ENCODE data around the gene EGR1. TPM values are rescaled to one million over a fixed set of nuclear protein-coding genes. Genes with fewer than 3 reads are reported as not detected.
"Not testable (repeated sequence)": the region's sequence is repeated elsewhere in the genome, so short reads cannot be mapped to it uniquely, and the experiment has no call there.

Gene EGR1
- total RNA-seq, 2 donors from 2014 or later = 94.3 to 105 TPM

DNA sequence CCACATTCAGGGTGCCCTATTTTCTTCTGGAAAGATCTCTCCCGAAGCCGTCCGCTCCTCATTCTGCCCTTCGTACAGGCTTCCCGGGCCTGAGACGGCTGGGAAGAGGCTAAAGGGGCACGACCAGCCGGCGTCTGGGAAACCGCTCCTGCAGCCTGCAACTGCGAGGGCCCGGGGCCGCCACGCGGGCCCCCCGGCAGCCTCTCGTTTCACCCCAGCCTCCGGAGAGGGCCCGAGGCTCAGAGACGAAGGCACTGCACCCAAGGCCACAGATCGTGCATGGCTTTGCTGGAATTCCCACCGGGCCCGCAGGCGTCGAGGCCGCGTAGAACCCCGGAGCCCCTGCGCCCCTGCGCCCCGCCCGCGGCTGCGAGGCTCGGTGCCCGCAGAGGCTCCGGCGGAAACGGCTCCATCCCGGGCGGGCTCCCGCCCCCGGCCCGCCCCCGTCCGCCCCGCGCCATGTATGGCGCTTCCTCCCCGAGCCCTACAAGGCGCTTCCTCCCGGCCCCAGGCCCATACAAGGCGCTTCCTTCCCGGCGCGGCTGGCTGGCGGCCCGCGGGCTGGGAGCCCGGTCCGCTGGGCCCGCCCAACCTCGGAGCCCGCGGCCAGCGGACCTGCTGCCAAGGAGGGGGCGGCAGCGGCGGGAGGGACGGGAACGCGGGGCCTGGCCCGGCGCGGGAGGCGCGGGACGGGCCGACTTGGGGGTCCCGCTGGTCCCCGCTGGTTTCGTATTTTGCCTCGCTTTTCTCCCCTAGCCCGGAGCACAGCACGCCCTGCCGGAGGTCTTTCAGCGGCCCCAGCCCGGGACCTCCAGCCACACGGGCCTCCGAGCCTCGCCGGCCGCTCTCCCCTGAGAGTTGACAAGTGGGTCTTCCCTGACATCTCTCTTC is 26.6 kb downstream of the EGR1 start:
- H3K9me3 Mint-ChIP-seq = no peaks in the 10 kb centered on the region
- peaks cover 22% of the 10 kb centered on the region for H3K27me3 Mint-ChIP-seq (ENCODE audit: low read depth)
- DNase-seq (peak; percentile 89 to 90), ATAC-seq (replicated peaks in 1 of 2) (peak; percentile 99)
- H3K36me3 Mint-ChIP-seq (ENCODE audit: insufficient read depth in 2 of 2) = no peaks in the 10 kb centered on the region
- peak overlapping the region; percentile 92 to 95 for H3K4me3 Mint-ChIP-seq
- H3K27ac Mint-ChIP-seq = no peak overlapping the region
- H3K4me1 Mint-ChIP-seq (ENCODE audit: low read depth) = peaks cover 16% of the 10 kb centered on the region

DNA sequence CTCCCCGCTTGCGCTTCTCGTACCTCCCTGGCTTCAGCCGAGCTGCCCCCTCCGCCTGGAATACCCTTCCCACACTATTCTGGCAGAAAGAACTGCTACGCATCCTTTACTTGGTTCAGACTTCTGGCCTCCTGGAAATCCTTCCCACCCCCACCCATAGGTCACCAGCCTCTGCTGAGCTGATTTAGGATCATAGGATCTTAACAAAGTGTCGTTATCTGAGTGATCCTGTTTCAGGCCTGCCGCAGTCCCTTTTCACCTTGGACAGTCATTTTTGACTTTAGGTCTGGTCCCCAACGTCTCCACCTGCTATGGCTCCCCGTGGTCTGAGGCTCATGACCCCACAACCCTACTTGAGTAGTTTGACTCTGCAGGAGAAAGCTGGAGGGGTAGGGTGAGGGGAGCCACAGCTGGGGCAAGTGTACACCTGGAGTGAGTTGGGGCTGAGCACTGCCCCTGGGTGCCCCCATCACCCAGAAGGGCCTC is 27.3 kb downstream of the EGR1 start:
- ATAC-seq (replicated peaks in 1 of 2) (no peak), DNase-seq (peak in 1 of 2 donors; percentile 7)
- H3K4me3 Mint-ChIP-seq = peak overlapping the region; percentile 92 to 95
- H3K27ac Mint-ChIP-seq = no peak overlapping the region
- H3K9me3 Mint-ChIP-seq = no peaks in the 10 kb centered on the region
- H3K27me3 Mint-ChIP-seq (ENCODE audit: low read depth) = peaks cover 22% of the 10 kb centered on the region
- peaks cover 16% of the 10 kb centered on the region for H3K4me1 Mint-ChIP-seq (ENCODE audit: low read depth)
- no peaks in the 10 kb centered on the region for H3K36me3 Mint-ChIP-seq (ENCODE audit: insufficient read depth in 2 of 2)

DNA sequence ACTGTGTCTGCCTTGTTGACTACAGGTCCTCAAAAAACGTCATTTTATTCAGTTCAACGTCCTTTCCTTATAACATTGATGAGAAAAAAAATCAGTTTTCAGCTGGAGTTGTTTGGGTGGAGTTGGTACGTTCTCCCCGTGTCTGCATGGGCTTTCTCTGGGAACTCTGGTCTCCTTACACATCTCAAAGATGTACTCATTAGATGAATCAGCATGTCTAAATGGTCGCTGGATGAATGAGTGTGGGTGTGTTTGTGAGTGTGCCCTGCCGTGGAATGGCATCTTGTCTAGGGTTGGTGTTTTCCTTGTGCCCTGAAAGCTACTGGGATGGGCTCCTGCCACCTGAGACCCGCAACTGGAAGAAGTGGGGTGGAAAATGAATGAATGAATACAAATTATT is 30.1 kb downstream of the EGR1 start:
- ATAC-seq (replicated peaks in 1 of 2) (no peak), DNase-seq (no peak)
- Mint-ChIP-seq H3K4me1 (ENCODE audit: low read depth) (peaks cover 16% of the 10 kb centered on the region), H3K4me3 (no peak overlapping the region), H3K36me3 (ENCODE audit: insufficient read depth in 2 of 2) (no peaks in the 10 kb centered on the region), H3K27ac (no peak overlapping the region), H3K27me3 (ENCODE audit: low read depth) (peaks cover 8% of the 10 kb centered on the region), H3K9me3 (no peaks in the 10 kb centered on the region)

DNA sequence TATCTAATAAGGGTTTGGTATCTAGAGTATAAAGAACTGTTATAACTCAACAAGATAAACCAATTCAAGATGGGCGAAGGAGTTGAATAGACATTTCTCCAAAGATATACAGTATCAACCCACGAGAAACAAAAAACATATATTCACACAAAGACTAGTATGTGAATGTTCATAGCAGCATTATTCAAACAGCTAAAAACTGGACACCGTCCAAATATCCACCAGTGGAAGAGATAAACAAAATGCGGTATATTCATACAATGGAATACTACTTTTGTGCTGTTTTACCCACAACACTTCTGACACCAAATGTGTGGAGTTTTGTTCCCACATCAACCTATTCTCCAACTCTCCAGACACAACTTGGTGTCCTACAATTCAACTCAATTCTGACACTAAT is 33.1 kb downstream of the EGR1 start:
- Mint-ChIP-seq H3K27me3 (ENCODE audit: low read depth) (no peaks in the 10 kb centered on the region), H3K27ac (no peak overlapping the region), H3K36me3 (ENCODE audit: insufficient read depth in 2 of 2) (no peaks in the 10 kb centered on the region), H3K4me1 (ENCODE audit: low read depth) (no peaks in the 10 kb centered on the region), H3K9me3 (no peaks in the 10 kb centered on the region), H3K4me3 (no peak overlapping the region)
- ATAC-seq (replicated peaks in 1 of 2) = no peak
- DNase-seq = no peak

DNA sequence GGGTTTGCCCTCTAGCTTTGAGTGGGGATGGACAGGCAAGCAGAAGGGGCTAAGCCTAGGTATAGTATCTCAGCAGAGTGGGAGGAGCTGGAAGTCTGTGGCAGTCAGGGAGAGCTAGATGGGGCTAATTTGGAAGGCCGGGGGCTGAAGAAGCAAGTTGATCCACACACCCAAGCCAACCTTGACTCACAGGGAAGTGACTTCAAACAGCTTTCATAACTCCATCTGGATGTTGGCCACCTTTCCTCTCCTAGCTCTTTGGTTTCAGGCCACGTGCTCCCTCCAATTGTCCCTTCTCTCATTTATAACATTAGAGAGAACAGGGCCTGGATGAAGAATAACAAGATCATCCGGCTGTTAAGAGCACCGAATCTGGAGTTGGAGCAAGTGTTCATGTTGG is 36.8 kb downstream of the EGR1 start:
- Mint-ChIP-seq H3K36me3 (ENCODE audit: insufficient read depth in 2 of 2) (no peaks in the 10 kb centered on the region), H3K27me3 (ENCODE audit: low read depth) (no peaks in the 10 kb centered on the region), H3K9me3 (no peaks in the 10 kb centered on the region), H3K4me3 (no peak overlapping the region), H3K27ac (no peak overlapping the region), H3K4me1 (ENCODE audit: low read depth) (no peaks in the 10 kb centered on the region)
- no peak for DNase-seq
- no peak for ATAC-seq (replicated peaks in 1 of 2)

DNA sequence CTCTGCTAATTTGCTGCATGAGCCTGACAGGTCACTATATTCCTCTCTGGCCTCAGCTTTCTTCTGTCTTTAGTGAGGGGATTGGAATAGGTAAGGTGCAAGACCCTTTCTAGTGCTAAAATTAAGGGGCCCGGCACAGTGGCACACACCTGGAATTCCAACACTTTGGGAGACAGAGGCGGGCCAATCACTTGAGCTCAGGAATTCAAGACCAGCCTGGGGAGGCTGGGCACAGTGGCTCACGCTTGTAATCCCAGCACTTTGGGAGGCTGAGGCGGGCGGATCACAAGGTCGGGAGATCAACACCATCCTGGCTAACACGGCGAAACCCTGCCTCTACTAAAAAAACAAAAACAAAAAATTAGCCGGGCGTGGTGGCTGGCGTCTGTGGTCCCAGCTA is 37.2 kb downstream of the EGR1 start:
- no peak overlapping the region for H3K4me3 Mint-ChIP-seq
- no peak overlapping the region for H3K27ac Mint-ChIP-seq
- no peak for ATAC-seq (replicated peaks in 1 of 2)
- no peaks in the 10 kb centered on the region for H3K27me3 Mint-ChIP-seq (ENCODE audit: low read depth)
- peaks cover 0 to 3% of the 10 kb centered on the region in 2 donors for H3K36me3 Mint-ChIP-seq (ENCODE audit: insufficient read depth in 2 of 2)
- DNase-seq = no peak
- no peaks in the 10 kb centered on the region for H3K4me1 Mint-ChIP-seq (ENCODE audit: low read depth)
- H3K9me3 Mint-ChIP-seq = no peaks in the 10 kb centered on the region

DNA sequence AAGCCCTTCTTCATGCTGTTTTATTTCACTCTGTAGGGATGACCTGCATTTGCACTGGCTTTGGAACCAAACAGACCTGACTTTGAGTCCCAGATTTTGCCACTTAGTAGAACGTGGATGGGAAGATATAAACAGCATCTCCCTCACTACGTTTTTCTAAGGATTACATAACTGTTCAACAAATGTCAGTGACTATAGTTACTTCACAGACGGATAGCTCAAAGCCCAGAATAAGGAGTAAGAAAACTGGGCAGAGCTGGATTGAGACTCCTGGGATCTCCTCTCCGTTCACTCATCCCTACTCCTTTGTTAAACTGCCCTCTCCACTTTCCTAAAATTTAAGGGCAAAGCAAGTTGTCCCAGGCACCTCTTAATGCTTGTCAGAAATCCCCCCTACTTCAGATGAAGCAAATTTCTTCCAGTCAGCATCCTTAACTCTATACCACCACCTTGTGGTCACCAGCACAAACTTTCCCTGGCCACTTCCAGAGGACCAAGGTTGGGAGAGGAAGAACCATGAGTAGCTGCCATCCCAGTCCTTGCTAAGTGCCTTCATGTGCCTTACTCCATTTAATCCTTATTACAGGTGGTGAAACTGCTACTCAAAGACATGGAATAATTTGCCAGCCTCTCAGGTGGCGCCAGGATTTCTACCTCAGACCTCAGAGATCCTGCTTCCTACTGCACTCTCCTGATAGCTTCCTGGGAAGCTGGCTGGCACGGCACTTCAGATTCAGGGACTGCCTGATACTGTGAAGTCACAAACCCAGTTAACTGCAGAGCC is 38.4 kb downstream of the EGR1 start:
- ATAC-seq (replicated peaks in 1 of 2) (peak; percentile 50 to 61), DNase-seq (peak; percentile 20 to 38)
- H3K27ac Mint-ChIP-seq = no peak overlapping the region
- peaks cover 3 to 5% of the 10 kb centered on the region in 2 donors for H3K36me3 Mint-ChIP-seq (ENCODE audit: insufficient read depth in 2 of 2)
- no peaks in the 10 kb centered on the region for H3K27me3 Mint-ChIP-seq (ENCODE audit: low read depth)
- no peak overlapping the region for H3K4me3 Mint-ChIP-seq
- no peaks in the 10 kb centered on the region for H3K4me1 Mint-ChIP-seq (ENCODE audit: low read depth)
- no peaks in the 10 kb centered on the region for H3K9me3 Mint-ChIP-seq

DNA sequence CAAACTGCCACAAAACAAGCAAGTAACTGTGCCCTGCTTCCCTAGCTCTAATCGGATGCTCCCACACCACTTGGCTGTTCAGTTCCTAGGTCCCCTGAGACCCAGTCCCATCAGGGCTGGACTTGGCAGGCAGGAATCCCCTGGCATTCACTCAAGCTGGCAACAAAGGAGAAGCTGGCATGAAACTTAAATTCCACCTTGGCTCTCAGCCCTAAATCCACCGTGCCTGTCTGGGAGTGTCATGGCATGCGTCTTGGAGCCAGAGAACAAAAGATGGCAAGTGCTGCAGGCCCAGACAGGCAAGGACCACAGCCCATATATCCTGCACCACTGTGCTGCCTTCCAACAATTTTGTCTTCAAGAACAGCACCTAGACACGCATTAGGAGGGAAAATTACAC is 39.5 kb downstream of the EGR1 start:
- H3K4me3 Mint-ChIP-seq = no peak overlapping the region
- no peak for DNase-seq

DNA sequence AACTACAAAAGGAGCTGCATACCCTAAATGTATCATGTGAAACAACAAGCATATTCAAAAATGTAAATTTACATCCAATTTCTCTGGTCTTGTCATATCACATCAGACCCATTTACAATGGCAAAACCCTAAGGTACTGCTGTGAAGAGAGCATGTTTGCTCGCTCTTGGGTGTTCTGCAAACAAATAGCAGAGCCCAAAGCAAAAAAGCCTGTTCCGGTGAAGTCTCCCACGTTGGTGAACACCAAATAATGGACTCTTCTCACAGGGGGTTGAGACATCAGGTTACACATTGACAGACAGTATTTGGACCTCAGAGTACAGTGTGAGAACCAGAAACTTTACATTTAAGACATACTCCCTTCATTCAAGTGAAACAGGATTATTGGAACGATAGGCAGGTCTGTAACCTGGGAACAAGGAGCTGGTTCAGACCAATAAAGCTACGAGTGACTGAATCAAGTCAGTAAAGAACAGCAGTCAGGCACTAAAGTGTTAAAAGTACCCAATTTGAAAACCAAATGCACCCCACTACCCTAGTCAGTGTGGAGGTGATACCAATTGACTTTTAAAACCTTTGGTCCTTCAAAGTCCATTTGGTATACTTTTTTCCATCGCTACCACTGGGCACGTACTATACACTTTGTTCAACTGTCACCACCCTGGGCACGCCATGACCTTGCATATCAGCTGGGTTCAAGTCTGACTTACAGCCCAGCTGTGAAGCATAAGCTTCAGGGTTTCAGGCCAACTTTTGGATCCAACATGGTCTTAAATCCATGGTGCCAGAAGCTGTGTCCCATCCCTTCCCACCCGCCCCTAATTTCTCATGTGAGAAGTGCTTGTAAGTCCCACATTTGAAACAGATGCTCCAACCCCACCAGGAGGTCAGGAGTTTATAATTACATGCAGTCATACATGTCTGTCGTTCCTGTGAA is 41.4 kb downstream of the EGR1 start:
- Mint-ChIP-seq H3K4me3 (no peak overlapping the region), H3K27me3 (ENCODE audit: low read depth) (no peaks in the 10 kb centered on the region), H3K27ac (no peak overlapping the region), H3K9me3 (no peaks in the 10 kb centered on the region), H3K4me1 (ENCODE audit: low read depth) (no peaks in the 10 kb centered on the region), H3K36me3 (ENCODE audit: insufficient read depth in 2 of 2) (peaks cover 9 to 25% of the 10 kb centered on the region in 2 donors)
- DNase-seq = no peak
- ATAC-seq (replicated peaks in 1 of 2) = no peak

More for the DNA sequence above, 39.5 kb downstream of the EGR1 start:
- no peak for ATAC-seq (replicated peaks in 1 of 2)
- no peaks in the 10 kb centered on the region for H3K4me1 Mint-ChIP-seq (ENCODE audit: low read depth)
- H3K9me3 Mint-ChIP-seq = no peaks in the 10 kb centered on the region
- peaks cover 6 to 12% of the 10 kb centered on the region in 2 donors for H3K36me3 Mint-ChIP-seq (ENCODE audit: insufficient read depth in 2 of 2)
- no peak overlapping the region for H3K27ac Mint-ChIP-seq
- H3K27me3 Mint-ChIP-seq (ENCODE audit: low read depth) = no peaks in the 10 kb centered on the region

DNA sequence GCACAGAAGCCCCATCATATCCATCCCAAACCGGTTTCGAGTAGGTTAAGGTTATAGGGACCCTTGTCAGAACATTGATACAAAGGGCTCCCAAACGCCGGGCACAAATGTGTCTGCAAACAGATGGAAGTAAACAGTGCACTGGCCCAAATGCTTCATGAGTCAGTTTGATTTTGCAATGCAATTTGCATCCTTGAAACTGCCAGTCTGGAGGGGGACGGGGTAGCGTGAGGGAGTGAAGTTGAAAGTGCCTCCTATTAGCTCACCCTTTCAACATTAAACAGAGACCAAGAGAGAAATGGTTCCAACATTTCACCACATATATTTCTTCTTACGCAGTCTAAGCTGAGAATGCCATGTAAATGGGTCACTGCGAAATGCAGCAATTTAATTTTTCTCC is 42.2 kb downstream of the EGR1 start:
- H3K27ac Mint-ChIP-seq; H3K4me1 Mint-ChIP-seq (ENCODE audit: low read depth): not testable (repeated sequence)

DNA sequence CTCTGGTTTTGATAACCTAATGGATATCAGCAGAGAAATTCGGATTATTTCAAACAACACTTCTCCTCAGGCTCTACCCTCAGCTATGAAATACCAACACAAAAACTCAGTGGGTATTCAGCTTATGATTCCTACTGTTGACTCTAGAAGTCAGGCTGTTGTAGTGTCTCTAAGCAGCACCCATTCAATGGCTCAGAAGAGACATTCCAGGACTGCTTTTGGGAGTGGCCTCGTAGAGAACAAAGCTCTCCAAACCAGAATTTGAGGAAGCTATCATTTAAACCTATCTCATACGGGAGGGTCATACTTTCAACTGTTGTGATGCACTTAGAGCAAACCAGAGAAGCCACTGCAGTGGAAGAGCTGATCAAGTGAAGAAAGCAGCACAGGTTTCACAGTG is 43.7 kb downstream of the EGR1 start:
- no peaks in the 10 kb centered on the region for H3K27me3 Mint-ChIP-seq (ENCODE audit: low read depth)
- no peak overlapping the region for H3K27ac Mint-ChIP-seq
- H3K4me3 Mint-ChIP-seq = no peak overlapping the region
- no peaks in the 10 kb centered on the region for H3K4me1 Mint-ChIP-seq (ENCODE audit: low read depth)
- H3K36me3 Mint-ChIP-seq (ENCODE audit: insufficient read depth in 2 of 2) = peaks cover 9 to 35% of the 10 kb centered on the region in 2 donors
- DNase-seq = no peak
- no peaks in the 10 kb centered on the region for H3K9me3 Mint-ChIP-seq
- ATAC-seq (replicated peaks in 1 of 2) = no peak

More for the DNA sequence above, 42.2 kb downstream of the EGR1 start:
- DNase-seq; ATAC-seq (replicated peaks in 1 of 2); H3K4me3 Mint-ChIP-seq; H3K9me3 Mint-ChIP-seq; H3K27me3 Mint-ChIP-seq (ENCODE audit: low read depth): not testable (repeated sequence)
- peaks cover 9 to 26% of the 10 kb centered on the region in 2 donors for H3K36me3 Mint-ChIP-seq (ENCODE audit: insufficient read depth in 2 of 2)

DNA sequence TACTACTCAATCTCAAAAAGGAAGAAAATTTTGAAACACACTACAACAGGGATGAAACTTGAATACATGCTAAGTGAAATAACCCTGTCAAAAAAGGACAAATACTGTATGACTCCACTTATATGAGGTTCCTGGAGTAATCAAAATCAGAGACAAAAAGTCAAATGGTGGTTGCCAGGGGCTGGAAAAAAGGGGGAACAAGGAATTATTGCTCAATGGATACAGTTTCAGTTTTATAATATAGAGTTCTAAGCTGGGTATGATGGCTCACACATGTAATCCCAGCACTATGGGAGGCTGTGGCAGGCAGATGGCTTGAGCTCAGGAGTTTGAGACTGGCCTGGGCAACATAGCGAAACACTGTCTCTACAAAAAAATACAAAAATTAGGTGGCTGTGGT is 48.7 kb downstream of the EGR1 start:
- Mint-ChIP-seq H3K9me3 (no peaks in the 10 kb centered on the region), H3K4me1 (ENCODE audit: low read depth) (no peaks in the 10 kb centered on the region), H3K4me3 (no peak overlapping the region), H3K36me3 (ENCODE audit: insufficient read depth in 2 of 2) (peaks cover 11 to 44% of the 10 kb centered on the region in 2 donors), H3K27me3 (ENCODE audit: low read depth) (no peaks in the 10 kb centered on the region), H3K27ac (peak overlapping the region; percentile 26)
- DNase-seq (no peak), ATAC-seq (replicated peaks in 1 of 2) (no peak)
